SK-N-SH (cell line): ENCODE data around the gene PEX16. TPM values are rescaled to one million over a fixed set of nuclear protein-coding genes. Genes with fewer than 3 reads are reported as not detected.
A peak's percentile ranks its signal among the peaks of the same experiment; 100 is the strongest.

Experiments
- CTCF ChIA-PET: fragments of 300-600, 350-600 bp; formaldehyde crosslinking; extraction: SDS; loops from one replicate; lab custom pipeline; 2021; lab: Yijun Ruan, JAX
- POLR2A ChIA-PET: fragments of 350-600 bp; sonication (Branson Sonifier 250); formaldehyde crosslinking; extraction: SDS; loops from one replicate; lab custom pipeline; 2020; ENCODE audit warnings: antibody characterized with exemption, inconsistent platforms; lab: Yijun Ruan, JAX
- DNase-seq: peaks from one replicate; pipeline ENCODE4 v3.0.0; 2012
- H2AFZ ChIP-seq: fragments of 200-600 bp; sonication (generic); 2 replicates; pipeline ENCODE4 v1.8.1; 2016; ENCODE audit warnings: antibody characterized with exemption, mild to moderate bottlenecking, low read depth
- H3F3A ChIP-seq: fragments of 200-600 bp; sonication (generic); replicated peaks from 2 replicates; pipeline ENCODE3; 2016; ENCODE audit warnings: antibody characterized with exemption, mild to moderate bottlenecking; ENCODE audit not compliant: insufficient read depth
- H3K27ac ChIP-seq, 2 experiments: fragments of 200-500 bp in 1 of 2; fragments of 200-600 bp in 1 of 2; sonication (Bioruptor generic) in 1 of 2; sonication (generic), shearing (Covaris generic) in 1 of 2; 2 replicates each; pipeline versions ENCODE4 v1.5.1 to v1.6.1; 2014 to 2016; ENCODE audit warnings: low read depth in 2 of 2, inconsistent platforms in 1 of 2, low read length in 1 of 2, mild to moderate bottlenecking in 1 of 2, mixed read lengths in 1 of 2
- H3K27me3 ChIP-seq: fragments of 200-600 bp; sonication (generic), shearing (Covaris generic); 2 replicates; pipeline ENCODE4 v1.6.1; 2016; ENCODE audit warnings: mixed run types; ENCODE audit not compliant: insufficient read depth
- H3K36me3 ChIP-seq, 2 experiments: fragments of 200-500 bp in 1 of 2; fragments of 200-600 bp in 1 of 2; sonication (Bioruptor generic) in 1 of 2; sonication (generic) in 1 of 2; replicated peaks in 1 of 2; 2 replicates each; pipeline versions ENCODE3 to v1.5.1; 2014 to 2016; ENCODE audit warnings: low read length in 1 of 2, mild to moderate bottlenecking in 1 of 2; ENCODE audit not compliant: insufficient read depth in 2 of 2, control insufficient read depth in 1 of 2
- H3K4me1 ChIP-seq, 2 experiments: fragments of 200-500 bp in 1 of 2; fragments of 200-600 bp in 1 of 2; sonication (Bioruptor generic) in 1 of 2; sonication (generic), shearing (Covaris generic) in 1 of 2; 2 replicates each; pipeline versions ENCODE4 v1.5.1 to v1.6.1; 2014 to 2016; ENCODE audit warnings: low read depth in 1 of 2, low read length in 1 of 2, mixed run types in 1 of 2; ENCODE audit not compliant: insufficient read depth in 2 of 2, control insufficient read depth in 1 of 2
- H3K4me2 ChIP-seq: fragments of 200-600 bp; sonication (generic), shearing (Covaris generic); 2 replicates; pipeline ENCODE4 v1.6.1; 2017; ENCODE audit warnings: mixed run types
- H3K4me3 ChIP-seq, 2 experiments: fragments of 200-500 bp in 1 of 2; fragments of 200-600 bp in 1 of 2; sonication (Bioruptor generic) in 1 of 2; sonication (generic), shearing (Covaris generic) in 1 of 2; 2 replicates each; pipeline versions ENCODE4 v1.5.1 to v1.8.1; 2014 to 2016; ENCODE audit warnings: low read depth in 2 of 2, inconsistent platforms in 1 of 2, low read length in 1 of 2, mild to moderate bottlenecking in 1 of 2, mixed read lengths in 1 of 2, moderate library complexity in 1 of 2
- H3K79me2 ChIP-seq: fragments of 200-600 bp; sonication (generic); 2 replicates; pipeline ENCODE4 v1.8.1; 2017; ENCODE audit warnings: mild to moderate bottlenecking; ENCODE audit not compliant: insufficient read depth
- H3K9ac ChIP-seq: fragments of 200-600 bp; sonication (generic); 2 replicates; pipeline ENCODE4 v1.6.1; 2017; ENCODE audit warnings: mixed run types
- H3K9me2 ChIP-seq: fragments of 200-600 bp; sonication (generic); 2 replicates; pipeline ENCODE4 v1.6.1; 2017; ENCODE audit warnings: mixed run types
- H3K9me3 ChIP-seq: fragments of 200-600 bp; sonication (generic); 2 replicates; pipeline ENCODE4 v1.6.1; 2017; ENCODE audit warnings: mixed run types, mild to moderate bottlenecking, moderate library complexity
- H4K20me1 ChIP-seq: fragments of 200-600 bp; sonication (generic); 2 replicates; pipeline ENCODE4 v1.6.1; 2017; ENCODE audit warnings: mild to moderate bottlenecking, mixed run types; ENCODE audit not compliant: insufficient read depth
- CHD2 ChIP-seq: fragments of 150-350 bp; IDR thresholded peaks from 2 replicates; pipeline ENCODE4 v1.6.1; 2018; ENCODE audit warnings: low read length; ENCODE audit not compliant: partially characterized antibody
- ELF1 ChIP-seq: IDR thresholded peaks from 2 replicates; pipeline ENCODE4 v1.4.0; 2012
- EZH2phosphoT487 ChIP-seq: fragments of 200-600 bp; sonication (generic); IDR thresholded peaks from 2 replicates; pipeline ENCODE4 v1.6.1; 2017; ENCODE audit warnings: low read depth, mixed run types, mild to moderate bottlenecking, antibody characterized with exemption, moderate library complexity, borderline replicate concordance
- FOXM1 ChIP-seq: IDR thresholded peaks from 2 replicates; pipeline ENCODE4 v1.4.0; 2012; ENCODE audit warnings: low read depth, mild to moderate bottlenecking
- GABPA ChIP-seq: IDR thresholded peaks from 2 replicates; pipeline ENCODE4 v1.4.0; 2012; ENCODE audit warnings: low read depth, mild to moderate bottlenecking
- JUND ChIP-seq: IDR thresholded peaks from 2 replicates; pipeline ENCODE4 v1.4.0; 2012
- NFIC ChIP-seq: IDR thresholded peaks from 2 replicates; pipeline ENCODE4 v1.4.0; 2012; ENCODE audit warnings: borderline replicate concordance
- NRF1 ChIP-seq: IDR thresholded peaks from 2 replicates; pipeline ENCODE4 v1.6.1; 2012; ENCODE audit warnings: low read depth, mild to moderate bottlenecking, low read length
- RAD21 ChIP-seq: IDR thresholded peaks from 2 replicates; pipeline ENCODE4 v1.6.1; 2012; ENCODE audit warnings: mild to moderate bottlenecking, low read length
- RXRA ChIP-seq: IDR thresholded peaks from 2 replicates; pipeline ENCODE4 v1.4.0; 2012; ENCODE audit warnings: low read depth, mild to moderate bottlenecking, borderline replicate concordance
- TAF1 ChIP-seq: IDR thresholded peaks from 2 replicates; pipeline ENCODE4 v1.6.1; 2012; ENCODE audit warnings: low read depth, mild to moderate bottlenecking, low read length, moderate library complexity, borderline replicate concordance
- WGBS: methylation state at CpG from one replicate; pipeline ENCODE4 v1.1.6; 2017; ENCODE audit warnings: low lambda C conversion rate; 5-methylcytosine and 5-hydroxymethylcytosine counted together
- polyA plus RNA-seq, 3 experiments: library from polyadenylated mRNA; depleted of rRNA; stranded (reverse); fragments of >200 nt; gene quantifications; 2 replicates each; pipeline ENCODE4 v1.2.3, GENCODE V29; 2012
- TF ChIP-seq, protein P1 (sequence below): IDR thresholded peaks from 2 replicates; pipeline ENCODE4; 2012
- TF ChIP-seq, protein P2 (sequence below): IDR thresholded peaks from 2 replicates; pipeline ENCODE4 v1.4.0; 2012; ENCODE audit warnings: low read depth, borderline replicate concordance
- TF ChIP-seq, protein P3 (sequence below): fragments of 150-350 bp; IDR thresholded peaks from 2 replicates; pipeline ENCODE4 v1.6.1; 2017; ENCODE audit warnings: antibody characterized with exemption, low read length, low read depth, borderline replicate concordance
- TF ChIP-seq, protein P4 (sequence below): IDR thresholded peaks from 2 replicates; pipeline ENCODE4 v1.6.1; 2012; ENCODE audit warnings: mild to moderate bottlenecking, low read depth, low read length, moderate library complexity
- TF ChIP-seq, protein P5 (sequence below): fragments of 200-600 bp; sonication (generic); IDR thresholded peaks from 2 replicates; pipeline ENCODE4 v1.6.1; 2017; ENCODE audit warnings: antibody characterized with exemption, mild to moderate bottlenecking, moderate library complexity
- TF ChIP-seq, protein P6 (sequence below): IDR thresholded peaks from 2 replicates; pipeline ENCODE4 v1.4.0; 2012; ENCODE audit warnings: low read depth

PEX16 gene
- polyA plus RNA-seq, 1 of the 3 experiments (the other 2 are of a cell fraction), result 46.4 TPM

DNA sequence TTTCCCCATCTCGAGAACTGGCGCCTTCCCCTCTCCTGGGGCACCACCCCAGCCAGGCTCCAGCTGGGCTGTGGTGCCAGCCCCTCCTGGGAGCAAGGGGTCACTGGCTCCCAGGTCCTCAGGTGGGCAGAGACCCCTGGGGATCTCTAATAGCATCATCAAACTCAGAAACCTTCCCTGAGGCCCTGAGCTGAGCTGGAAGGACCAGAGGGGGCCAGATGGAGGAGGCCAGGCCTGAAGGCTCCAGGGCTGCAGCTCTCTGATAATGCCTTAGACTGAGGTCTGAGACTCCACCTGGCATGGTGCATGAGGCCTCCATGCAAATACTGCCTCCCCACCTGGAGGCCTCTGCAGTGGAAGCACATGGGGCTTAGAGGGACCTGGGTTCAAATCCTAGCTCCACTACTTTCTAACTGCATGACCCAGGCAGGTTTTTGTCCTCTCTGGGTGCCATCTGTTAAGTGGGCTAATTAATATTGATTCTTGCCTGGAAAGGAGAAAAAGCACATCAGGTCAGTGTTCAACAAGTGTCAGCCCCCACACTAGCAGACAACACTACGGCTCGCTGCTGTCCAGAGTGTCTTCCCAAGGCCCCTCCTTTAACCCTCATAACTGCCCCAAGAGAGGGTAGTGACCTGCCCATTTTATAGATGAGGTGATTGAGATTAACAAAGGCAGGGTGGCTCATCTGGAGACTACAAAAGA is 30.7 kb downstream of the PEX16 start (continued):
- no peak for TF ChIP-seq RAD21
- no peak for TF ChIP-seq JUND
- no peak for TF ChIP-seq FOXM1
- TF ChIP-seq, protein P1, sequence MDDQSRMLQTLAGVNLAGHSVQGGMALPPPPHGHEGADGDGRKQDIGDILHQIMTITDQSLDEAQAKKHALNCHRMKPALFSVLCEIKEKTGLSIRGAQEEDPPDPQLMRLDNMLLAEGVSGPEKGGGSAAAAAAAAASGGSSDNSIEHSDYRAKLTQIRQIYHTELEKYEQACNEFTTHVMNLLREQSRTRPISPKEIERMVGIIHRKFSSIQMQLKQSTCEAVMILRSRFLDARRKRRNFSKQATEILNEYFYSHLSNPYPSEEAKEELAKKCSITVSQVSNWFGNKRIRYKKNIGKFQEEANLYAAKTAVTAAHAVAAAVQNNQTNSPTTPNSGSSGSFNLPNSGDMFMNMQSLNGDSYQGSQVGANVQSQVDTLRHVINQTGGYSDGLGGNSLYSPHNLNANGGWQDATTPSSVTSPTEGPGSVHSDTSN, result no peak
- no peak for TF ChIP-seq GABPA
- no peak for TF ChIP-seq ELF1
- no peak for TF ChIP-seq EZH2phosphoT487
- TF ChIP-seq, all 33 proteins: peak for 0

DNA sequence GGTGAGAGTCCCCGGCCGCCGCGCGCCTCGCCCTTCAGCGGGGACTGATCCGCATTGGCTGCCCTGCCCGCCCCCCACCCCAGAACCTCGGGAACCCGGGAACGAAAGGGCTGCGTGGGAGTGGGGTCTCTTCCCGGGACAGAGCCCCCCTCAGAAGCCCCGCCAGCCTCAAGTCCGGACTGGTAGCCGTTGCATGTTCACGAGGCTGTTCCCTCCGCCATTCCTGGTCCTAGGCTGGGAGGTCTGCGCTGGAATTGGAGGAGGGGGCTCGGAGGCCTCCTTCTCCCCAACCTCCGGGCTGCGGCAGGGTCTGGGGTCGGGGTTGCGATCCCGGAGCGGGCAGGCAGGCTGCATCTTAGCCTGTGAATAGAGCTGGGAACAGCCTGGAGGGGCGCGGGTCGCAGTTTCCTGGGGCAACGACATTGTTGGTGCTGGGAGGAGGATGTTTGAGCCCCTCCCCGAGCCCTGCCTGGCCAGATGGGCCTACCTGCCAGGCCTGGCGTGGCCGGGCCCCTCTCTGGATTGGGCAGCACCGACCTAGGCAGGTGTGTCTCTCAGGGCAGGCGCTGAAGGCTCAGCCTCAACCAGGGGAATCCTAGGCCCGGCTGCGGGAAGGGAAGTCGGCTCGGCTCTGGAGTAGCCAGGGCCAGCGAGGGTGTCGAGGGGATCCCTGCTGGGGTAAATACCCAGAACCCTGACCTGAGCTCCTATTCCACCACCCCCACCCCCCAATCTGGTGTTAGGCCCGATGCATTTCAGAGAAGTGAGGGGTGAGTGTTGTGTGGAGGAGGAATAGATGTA is 31.6 kb downstream of the PEX16 start:
- 14% methylated on average over 12 of the region's 43 CpGs for WGBS
- H3K9ac ChIP-seq, result 0 out of 2 replicates have a peak overlapping the region, but pooled peaks have one; percentile 14
- peaks cover 0 to 4% of the 10 kb centered on the region in 2 experiments for H3K36me3 ChIP-seq
- H3K79me2 ChIP-seq, result no peaks in the 10 kb centered on the region
- peak overlapping the region; percentile 66 to 67 for H3K4me3 ChIP-seq
- CTCF ChIA-PET, result interaction anchor here (0.9 to 3.8 kb wide), 3 partner anchors 13 to 79 kb away, joined by 3 to 25 read pairs (median 3); no protein-coding TSS in a partner anchor
- POLR2A ChIA-PET, result interaction anchor here (0.9 kb wide), 1 partner anchor 32 kb away, joined by 3 read pairs; no protein-coding TSS in a partner anchor
- peak overlapping the region in 1 of 2 experiments; percentile 63; a peak in 1 of 4 replicates for H3K27ac ChIP-seq
- peaks cover 3 to 48% of the 10 kb centered on the region in 2 experiments for H3K4me1 ChIP-seq
- no peaks in the 10 kb centered on the region for H3K27me3 ChIP-seq
- peaks cover 16% of the 10 kb centered on the region for H4K20me1 ChIP-seq
- H3F3A ChIP-seq, result no peaks in the 10 kb centered on the region
- H3K9me2 ChIP-seq, result no peaks in the 10 kb centered on the region
- H2AFZ ChIP-seq, result 0 out of 2 replicates have a peak overlapping the region, but pooled peaks have one; percentile 16
- no peaks in the 10 kb centered on the region for H3K9me3 ChIP-seq
- DNase-seq, result peak; percentile 78
- TF ChIP-seq NRF1 (no peak), NFIC (no peak), EZH2phosphoT487 (no peak), ELF1 (no peak), CHD2 (no peak), TAF1 (no peak), RXRA (no peak)
- TF ChIP-seq, protein P2, sequence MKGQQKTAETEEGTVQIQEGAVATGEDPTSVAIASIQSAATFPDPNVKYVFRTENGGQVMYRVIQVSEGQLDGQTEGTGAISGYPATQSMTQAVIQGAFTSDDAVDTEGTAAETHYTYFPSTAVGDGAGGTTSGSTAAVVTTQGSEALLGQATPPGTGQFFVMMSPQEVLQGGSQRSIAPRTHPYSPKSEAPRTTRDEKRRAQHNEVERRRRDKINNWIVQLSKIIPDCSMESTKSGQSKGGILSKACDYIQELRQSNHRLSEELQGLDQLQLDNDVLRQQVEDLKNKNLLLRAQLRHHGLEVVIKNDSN, result no peak
- TF ChIP-seq, protein P3, sequence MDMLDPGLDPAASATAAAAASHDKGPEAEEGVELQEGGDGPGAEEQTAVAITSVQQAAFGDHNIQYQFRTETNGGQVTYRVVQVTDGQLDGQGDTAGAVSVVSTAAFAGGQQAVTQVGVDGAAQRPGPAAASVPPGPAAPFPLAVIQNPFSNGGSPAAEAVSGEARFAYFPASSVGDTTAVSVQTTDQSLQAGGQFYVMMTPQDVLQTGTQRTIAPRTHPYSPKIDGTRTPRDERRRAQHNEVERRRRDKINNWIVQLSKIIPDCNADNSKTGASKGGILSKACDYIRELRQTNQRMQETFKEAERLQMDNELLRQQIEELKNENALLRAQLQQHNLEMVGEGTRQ, result no peak
- TF ChIP-seq, protein P4, sequence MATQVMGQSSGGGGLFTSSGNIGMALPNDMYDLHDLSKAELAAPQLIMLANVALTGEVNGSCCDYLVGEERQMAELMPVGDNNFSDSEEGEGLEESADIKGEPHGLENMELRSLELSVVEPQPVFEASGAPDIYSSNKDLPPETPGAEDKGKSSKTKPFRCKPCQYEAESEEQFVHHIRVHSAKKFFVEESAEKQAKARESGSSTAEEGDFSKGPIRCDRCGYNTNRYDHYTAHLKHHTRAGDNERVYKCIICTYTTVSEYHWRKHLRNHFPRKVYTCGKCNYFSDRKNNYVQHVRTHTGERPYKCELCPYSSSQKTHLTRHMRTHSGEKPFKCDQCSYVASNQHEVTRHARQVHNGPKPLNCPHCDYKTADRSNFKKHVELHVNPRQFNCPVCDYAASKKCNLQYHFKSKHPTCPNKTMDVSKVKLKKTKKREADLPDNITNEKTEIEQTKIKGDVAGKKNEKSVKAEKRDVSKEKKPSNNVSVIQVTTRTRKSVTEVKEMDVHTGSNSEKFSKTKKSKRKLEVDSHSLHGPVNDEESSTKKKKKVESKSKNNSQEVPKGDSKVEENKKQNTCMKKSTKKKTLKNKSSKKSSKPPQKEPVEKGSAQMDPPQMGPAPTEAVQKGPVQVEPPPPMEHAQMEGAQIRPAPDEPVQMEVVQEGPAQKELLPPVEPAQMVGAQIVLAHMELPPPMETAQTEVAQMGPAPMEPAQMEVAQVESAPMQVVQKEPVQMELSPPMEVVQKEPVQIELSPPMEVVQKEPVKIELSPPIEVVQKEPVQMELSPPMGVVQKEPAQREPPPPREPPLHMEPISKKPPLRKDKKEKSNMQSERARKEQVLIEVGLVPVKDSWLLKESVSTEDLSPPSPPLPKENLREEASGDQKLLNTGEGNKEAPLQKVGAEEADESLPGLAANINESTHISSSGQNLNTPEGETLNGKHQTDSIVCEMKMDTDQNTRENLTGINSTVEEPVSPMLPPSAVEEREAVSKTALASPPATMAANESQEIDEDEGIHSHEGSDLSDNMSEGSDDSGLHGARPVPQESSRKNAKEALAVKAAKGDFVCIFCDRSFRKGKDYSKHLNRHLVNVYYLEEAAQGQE, result no peak
- TF ChIP-seq, protein P1, result no peak
- TF ChIP-seq, protein P5, sequence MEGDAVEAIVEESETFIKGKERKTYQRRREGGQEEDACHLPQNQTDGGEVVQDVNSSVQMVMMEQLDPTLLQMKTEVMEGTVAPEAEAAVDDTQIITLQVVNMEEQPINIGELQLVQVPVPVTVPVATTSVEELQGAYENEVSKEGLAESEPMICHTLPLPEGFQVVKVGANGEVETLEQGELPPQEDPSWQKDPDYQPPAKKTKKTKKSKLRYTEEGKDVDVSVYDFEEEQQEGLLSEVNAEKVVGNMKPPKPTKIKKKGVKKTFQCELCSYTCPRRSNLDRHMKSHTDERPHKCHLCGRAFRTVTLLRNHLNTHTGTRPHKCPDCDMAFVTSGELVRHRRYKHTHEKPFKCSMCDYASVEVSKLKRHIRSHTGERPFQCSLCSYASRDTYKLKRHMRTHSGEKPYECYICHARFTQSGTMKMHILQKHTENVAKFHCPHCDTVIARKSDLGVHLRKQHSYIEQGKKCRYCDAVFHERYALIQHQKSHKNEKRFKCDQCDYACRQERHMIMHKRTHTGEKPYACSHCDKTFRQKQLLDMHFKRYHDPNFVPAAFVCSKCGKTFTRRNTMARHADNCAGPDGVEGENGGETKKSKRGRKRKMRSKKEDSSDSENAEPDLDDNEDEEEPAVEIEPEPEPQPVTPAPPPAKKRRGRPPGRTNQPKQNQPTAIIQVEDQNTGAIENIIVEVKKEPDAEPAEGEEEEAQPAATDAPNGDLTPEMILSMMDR, result no peak
- TF ChIP-seq, protein P6, sequence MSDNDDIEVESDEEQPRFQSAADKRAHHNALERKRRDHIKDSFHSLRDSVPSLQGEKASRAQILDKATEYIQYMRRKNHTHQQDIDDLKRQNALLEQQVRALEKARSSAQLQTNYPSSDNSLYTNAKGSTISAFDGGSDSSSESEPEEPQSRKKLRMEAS, result no peak
- H3K4me2 ChIP-seq, result peak overlapping the region; percentile 93
